A549 (cell line): ENCODE results near the gene PRKAG3.

Experiments
- CEBPB ChIP-seq, 2 experiments: fragments of >200 bp in 1 of 2; sonication (Bioruptor Twin) in 1 of 2; formaldehyde crosslinking in 1 of 2; IDR thresholded peaks; 2 replicates each; pipeline ENCODE4 v1.6.1; 2012 to 2016
- CHD2 ChIP-seq: fragments of 150-350 bp; IDR thresholded peaks from 2 replicates; pipeline ENCODE4 v1.6.1; 2014; ENCODE audit warnings: low read length; ENCODE audit not compliant: partially characterized antibody
- CTCF ChIP-seq: fragments of >200 bp; sonication (Bioruptor Twin); formaldehyde crosslinking; IDR thresholded peaks from 3 replicates; pipeline ENCODE4 v1.5.1; 2016
- EP300 ChIP-seq, 2 experiments: fragments of >200 bp; sonication (Bioruptor Twin); formaldehyde crosslinking; IDR thresholded peaks; 2 replicates in 1 of 2; 3 replicates in 1 of 2; pipeline ENCODE4 v1.6.1; 2016 to 2017
- HOXB5 ChIP-seq: fragments of 250-450 bp; sonication (Bioruptor Pico); IDR thresholded peaks from 2 replicates; pipeline ENCODE4 v1.5.0; 2020; ENCODE audit warnings: mild to moderate bottlenecking, moderate library complexity
- KDM1A ChIP-seq: fragments of 200-600 bp; sonication (generic); IDR thresholded peaks from 2 replicates; pipeline ENCODE4 v1.6.1; 2016; ENCODE audit warnings: low read depth, mild to moderate bottlenecking
- PBX3 ChIP-seq: IDR thresholded peaks from 2 replicates; pipeline ENCODE4 v1.6.1; 2012
- POLR2A ChIP-seq: IDR thresholded peaks from 2 replicates; pipeline ENCODE4 v1.6.1; 2012; ENCODE audit warnings: mild to moderate bottlenecking, low read length
- RNF2 ChIP-seq: fragments of 200-600 bp; sonication (generic); IDR thresholded peaks from 2 replicates; pipeline ENCODE4 v1.6.1; 2016; ENCODE audit warnings: low read depth, mild to moderate bottlenecking, antibody characterized with exemption, moderate library complexity, borderline replicate concordance

GRCh38 chr2:218792433-218792832 lies 39.2 kb downstream of the PRKAG3 start:
- no peak for TF ChIP-seq CTCF
- TF ChIP-seq RNF2: no peak
- no peak for TF ChIP-seq POLR2A
- TF ChIP-seq EP300 (IDR thresholded peaks at IDR 0.05): no peak
- TF ChIP-seq HOXB5 (CRISPR knock-in tag): no peak
- no peak for TF ChIP-seq CHD2
- no peak for TF ChIP-seq PBX3
- no peak for TF ChIP-seq KDM1A
- TF ChIP-seq CEBPB (IDR thresholded peaks at IDR 0.05): no peak
